ENCODE measurements around the gene BTBD2. TPM values are rescaled to one million over a fixed set of nuclear protein-coding genes. Genes with fewer than 3 reads are reported as not detected.

Gene BTBD2
- total and polyA plus RNA-seq, 8 donors: 63.1 to 112 (median 95.2) TPM

DNA sequence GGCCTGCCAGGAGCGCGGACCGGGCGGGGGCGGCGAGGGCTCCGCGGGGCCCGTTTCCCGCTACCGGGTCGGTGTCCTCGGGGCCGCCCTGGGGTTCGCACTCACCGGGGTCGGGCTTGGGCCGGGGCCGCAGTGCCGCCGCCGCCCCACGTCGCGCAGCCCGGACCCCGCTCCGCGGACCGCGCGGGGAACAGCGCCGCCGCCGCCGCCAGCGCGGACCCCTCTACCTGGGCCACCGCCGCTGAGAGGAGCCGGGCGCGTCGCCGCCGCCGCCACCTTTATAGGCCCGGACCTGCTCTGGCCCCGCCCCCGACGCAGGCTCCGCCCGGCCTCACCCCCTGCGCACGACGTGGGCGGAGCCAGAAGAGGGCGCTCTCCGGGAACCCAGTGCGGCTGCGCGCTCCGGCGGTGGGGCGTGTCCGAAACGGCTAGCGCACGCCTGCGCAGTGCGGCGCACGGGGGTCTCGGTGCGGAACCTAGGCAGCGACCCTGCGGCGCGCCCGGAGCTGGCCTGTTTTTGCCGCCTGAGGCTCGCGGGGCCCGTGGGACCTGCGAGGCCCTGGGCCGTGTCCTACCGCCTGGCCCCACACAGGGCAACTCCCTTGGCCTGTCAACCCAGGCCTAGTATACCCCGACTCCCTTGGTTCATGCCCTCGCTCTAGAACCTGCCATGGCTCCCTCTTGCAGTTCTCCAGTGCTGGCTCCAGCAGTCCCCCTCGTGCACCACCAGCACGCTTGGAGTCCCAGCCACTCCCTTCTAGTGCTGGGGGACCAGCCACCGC lies 35.7 kb upstream of the BTBD2 start, which contains the start of gene MKNK2:
MKNK2 (minus strand) TSS at position 254 of the 782 bp plus-strand sequence. CDS start 393 bp downstream, outside the sequence.
- no peaks in the 10 kb centered on the region for H3K9me3 ChIP-seq
- peaks cover 0 to 31% of the 10 kb centered on the region in 2 donors for H3K36me3 ChIP-seq
- TF ChIP-seq, protein P1, sequence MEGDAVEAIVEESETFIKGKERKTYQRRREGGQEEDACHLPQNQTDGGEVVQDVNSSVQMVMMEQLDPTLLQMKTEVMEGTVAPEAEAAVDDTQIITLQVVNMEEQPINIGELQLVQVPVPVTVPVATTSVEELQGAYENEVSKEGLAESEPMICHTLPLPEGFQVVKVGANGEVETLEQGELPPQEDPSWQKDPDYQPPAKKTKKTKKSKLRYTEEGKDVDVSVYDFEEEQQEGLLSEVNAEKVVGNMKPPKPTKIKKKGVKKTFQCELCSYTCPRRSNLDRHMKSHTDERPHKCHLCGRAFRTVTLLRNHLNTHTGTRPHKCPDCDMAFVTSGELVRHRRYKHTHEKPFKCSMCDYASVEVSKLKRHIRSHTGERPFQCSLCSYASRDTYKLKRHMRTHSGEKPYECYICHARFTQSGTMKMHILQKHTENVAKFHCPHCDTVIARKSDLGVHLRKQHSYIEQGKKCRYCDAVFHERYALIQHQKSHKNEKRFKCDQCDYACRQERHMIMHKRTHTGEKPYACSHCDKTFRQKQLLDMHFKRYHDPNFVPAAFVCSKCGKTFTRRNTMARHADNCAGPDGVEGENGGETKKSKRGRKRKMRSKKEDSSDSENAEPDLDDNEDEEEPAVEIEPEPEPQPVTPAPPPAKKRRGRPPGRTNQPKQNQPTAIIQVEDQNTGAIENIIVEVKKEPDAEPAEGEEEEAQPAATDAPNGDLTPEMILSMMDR (IDR thresholded peaks at IDR 0.05): peak; percentile 29 to 59
- peak; percentile 88 to 98 (median 94) for DNase-seq
- intact Hi-C loops (cut with DNase I): no loop called here
- H3K27ac ChIP-seq: peak within 1 kb of the TSS; percentile 95 to 97
- H3K4me3 ChIP-seq: peak within 1 kb of the TSS; percentile 92 to 99
- no peaks in the 10 kb centered on the region for H3K27me3 ChIP-seq
- H3K4me1 ChIP-seq: peaks cover 53 to 69% of the 10 kb centered on the region in 2 donors
- peak; percentile 74 for ATAC-seq

DNA sequence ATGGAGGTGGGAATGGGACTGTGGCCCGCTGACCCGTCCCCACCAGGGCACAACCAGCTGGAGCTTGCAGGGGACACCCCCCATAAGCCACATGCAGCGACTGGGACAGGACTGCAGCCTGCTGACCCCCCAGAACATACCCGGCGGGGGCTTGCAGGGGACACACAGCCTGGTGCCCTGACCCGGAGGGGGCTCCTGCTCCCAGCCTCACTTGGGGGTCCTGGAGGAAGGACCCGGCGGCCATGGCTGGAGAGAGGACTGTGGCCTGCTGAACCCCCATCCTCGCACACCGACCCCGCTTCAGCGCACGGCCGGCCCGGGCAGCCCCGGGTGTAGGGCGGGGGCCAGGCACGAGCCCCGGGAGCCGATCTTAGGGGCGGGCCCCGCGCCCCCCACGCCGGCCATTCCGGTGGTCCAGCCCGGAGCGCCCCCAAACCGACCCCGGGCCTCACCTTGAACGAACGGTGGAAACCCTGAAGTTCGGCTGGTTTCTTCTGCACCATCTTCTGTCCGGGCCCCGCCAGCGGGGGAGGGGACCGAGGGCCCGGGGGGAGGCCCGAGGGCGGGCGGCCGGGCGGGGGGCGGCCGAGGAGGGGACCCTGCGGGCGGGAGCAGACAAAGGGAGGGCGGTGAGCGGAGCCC lies 35.0 kb upstream of the BTBD2 start:
- ATAC-seq (peak; percentile 5), DNase-seq (peak in 1 of 4 donors; percentile 85)
- no peaks in the 10 kb centered on the region for H3K9me3 ChIP-seq
- H3K4me1 ChIP-seq: peaks cover 53 to 69% of the 10 kb centered on the region in 2 donors
- H3K27ac ChIP-seq: peak overlapping the region; percentile 95 to 97
- peak overlapping the region; percentile 92 to 99 for H3K4me3 ChIP-seq
- TF ChIP-seq, protein P1 (IDR thresholded peaks at IDR 0.05): no peak
- H3K27me3 ChIP-seq: no peaks in the 10 kb centered on the region
- intact Hi-C loops (cut with DNase I): no loop called here
- peaks cover 0 to 38% of the 10 kb centered on the region in 2 donors for H3K36me3 ChIP-seq

DNA sequence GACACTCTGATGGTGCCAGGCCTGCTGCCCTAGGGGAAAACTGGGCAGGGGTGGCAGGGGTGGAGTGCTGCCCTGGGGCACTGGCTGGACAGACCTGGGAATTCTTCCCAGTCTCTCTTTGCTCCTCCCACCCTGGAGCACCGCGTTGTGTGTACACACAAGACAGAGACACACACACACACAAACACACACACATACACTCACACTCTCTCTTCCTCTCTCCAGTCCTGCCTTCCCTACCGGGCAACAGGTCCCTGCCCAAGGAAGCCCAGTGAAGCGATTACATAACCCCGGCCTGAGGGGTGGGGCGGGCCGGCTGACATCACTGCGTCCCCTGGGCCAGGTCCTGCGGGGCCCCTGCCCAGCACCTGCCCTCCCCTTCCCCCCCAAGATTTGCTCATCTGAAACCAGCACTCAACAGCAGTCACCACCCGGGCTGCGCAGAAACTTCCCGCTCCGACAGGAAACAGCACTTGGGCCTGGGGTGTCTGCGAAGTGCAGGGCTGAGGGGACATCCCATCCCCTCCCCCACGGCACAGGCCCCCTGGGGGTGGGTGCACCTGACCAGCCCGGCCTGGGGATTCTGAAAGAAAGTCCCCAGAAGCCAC lies 34.3 kb upstream of the BTBD2 start:
- intact Hi-C loops (cut with DNase I): no loop called here
- H3K36me3 ChIP-seq: peaks cover 0 to 44% of the 10 kb centered on the region in 2 donors
- TF ChIP-seq, protein P1 (IDR thresholded peaks at IDR 0.05): no peak
- ATAC-seq (peak; percentile 79), DNase-seq (peak in 3 of 4 donors; percentile 81 to 94 (median 92))
- H3K4me1 ChIP-seq: peaks cover 53 to 71% of the 10 kb centered on the region in 2 donors
- peak overlapping the region; percentile 92 to 99 for H3K4me3 ChIP-seq
- H3K27ac ChIP-seq: peak overlapping the region; percentile 95 to 97
- H3K27me3 ChIP-seq: no peaks in the 10 kb centered on the region
- H3K9me3 ChIP-seq: no peaks in the 10 kb centered on the region

DNA sequence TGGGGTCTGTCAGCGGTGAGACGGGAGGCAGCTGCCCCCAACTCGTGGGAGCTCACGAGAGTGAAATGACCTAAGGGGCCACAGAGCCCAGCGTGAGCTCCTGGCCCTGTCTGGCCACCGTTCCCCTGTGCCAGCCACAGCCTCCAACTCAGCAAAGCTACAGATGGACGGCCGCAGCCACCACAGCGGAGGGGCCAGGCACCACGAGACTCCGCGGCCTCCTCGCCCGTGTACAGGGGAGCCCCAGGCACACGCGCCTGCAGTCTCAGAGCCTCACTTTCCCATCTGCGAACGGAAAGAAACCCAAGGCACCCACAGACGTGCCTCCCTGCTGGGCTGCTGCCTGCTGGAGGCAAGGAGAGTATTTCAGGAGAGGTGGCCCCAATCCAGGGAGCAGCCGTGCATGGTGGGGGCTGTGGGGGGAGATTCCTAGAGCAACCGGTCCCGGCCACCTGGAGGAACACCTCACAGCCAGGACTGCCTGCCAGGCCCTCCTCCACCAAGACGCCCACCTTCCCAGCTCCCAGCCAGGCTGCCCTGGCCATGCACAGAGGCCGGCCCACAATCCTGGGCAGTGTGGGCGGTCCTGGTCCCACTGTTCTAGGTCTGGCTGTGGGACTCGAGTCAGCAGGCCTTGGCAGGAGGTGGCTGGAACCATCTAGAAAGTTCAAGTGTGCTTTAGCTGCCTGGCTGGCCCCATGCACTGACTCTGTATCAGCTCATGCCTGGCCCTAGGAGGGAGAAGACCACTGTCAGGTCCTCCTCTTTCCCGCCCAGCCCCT lies 33.6 kb upstream of the BTBD2 start:
- DNase-seq (peak in 1 of 4 donors; percentile 79), ATAC-seq (peak; percentile 10)
- intact Hi-C loops (cut with DNase I): no loop called here
- TF ChIP-seq, protein P1 (IDR thresholded peaks at IDR 0.05): no peak
- Histone ChIP-seq H3K27ac (peak overlapping the region; percentile 95 to 97), H3K9me3 (no peaks in the 10 kb centered on the region), H3K27me3 (no peaks in the 10 kb centered on the region), H3K4me3 (peak overlapping the region; percentile 92 to 99), H3K4me1 (peaks cover 53 to 74% of the 10 kb centered on the region in 2 donors), H3K36me3 (peaks cover 0 to 51% of the 10 kb centered on the region in 2 donors)

Data from left lung (tissue), 10 donors.